Activated naive CD8-positive, alpha-beta T cell treated with anti-CD3 and anti-CD28 coated beads, Interleukin-2, amount 10 ng/mL, durations not matched to agents 7 days and 5 days (primary cell): Measurements from ENCODE around the gene AGPAT1. TPM values are rescaled to one million over a fixed set of nuclear protein-coding genes. Genes with fewer than 3 reads are reported as not detected.
"Not testable (repeated sequence)": the region's sequence is repeated elsewhere in the genome, so short reads cannot be mapped to it uniquely, and the experiment has no call there.

ENCODE experiments used
- ATAC-seq: fragments of 150-1000 bp; cut with Tn5 transposase; one replicate; pipeline ENCODE4 v1.10.0; 2021; ENCODE audit warnings: low read depth, moderate library complexity
- POLR2A ChIA-PET: fragments of 350-600 bp; sonication (Branson Sonifier 250); formaldehyde crosslinking; loops from one replicate; lab custom pipeline; 2021; ENCODE audit warnings: antibody characterized with exemption; lab: Charles Lee
- DNase-seq: peaks from one replicate; pipeline ENCODE4 v3.0.0; 2021
- H3K27ac Mint-ChIP-seq: one replicate; pipeline ENCODE4 v1.8.0; 2022; ENCODE audit warnings: mild to moderate bottlenecking, mixed read lengths
- H3K27me3 Mint-ChIP-seq: one replicate; pipeline ENCODE4 v1.8.0; 2022; ENCODE audit warnings: mild to moderate bottlenecking, moderate library complexity, mixed read lengths
- H3K36me3 Mint-ChIP-seq: one replicate; pipeline ENCODE4 v1.8.0; 2021; ENCODE audit warnings: mild to moderate bottlenecking, mixed read lengths
- H3K4me1 Mint-ChIP-seq: one replicate; pipeline ENCODE4 v1.8.0; 2021; ENCODE audit warnings: mixed read lengths
- H3K4me3 Mint-ChIP-seq: one replicate; pipeline ENCODE4 v1.8.0; 2022; ENCODE audit warnings: mild to moderate bottlenecking, moderate library complexity, mixed read lengths
- H3K9me3 Mint-ChIP-seq: one replicate; pipeline ENCODE4 v1.8.0; 2021; ENCODE audit warnings: mixed read lengths
- total RNA-seq, 2 experiments: library from RNA; stranded (reverse); gene quantifications; one replicate each; pipeline ENCODE4 v1.2.3, GENCODE V29; 2021

Gene AGPAT1
- total RNA-seq, 2 experiments from 2014 or later = 38.1 to 40.8 TPM

GRCh38 chr6:32151181-32151862 is 24.6 kb downstream of the AGPAT1 start:
- Mint-ChIP-seq H3K4me1 (peaks cover 40% of the 10 kb centered on the region), H3K4me3 (peak overlapping the region; percentile 67), H3K36me3 (peaks cover 3% of the 10 kb centered on the region), H3K9me3 (no peaks in the 10 kb centered on the region), H3K27me3 (peaks cover 38% of the 10 kb centered on the region), H3K27ac (peak overlapping the region; percentile 74)
- POLR2A ChIA-PET = no interaction called here
- ATAC-seq = no peak
- DNase-seq = no peak

DNA sequence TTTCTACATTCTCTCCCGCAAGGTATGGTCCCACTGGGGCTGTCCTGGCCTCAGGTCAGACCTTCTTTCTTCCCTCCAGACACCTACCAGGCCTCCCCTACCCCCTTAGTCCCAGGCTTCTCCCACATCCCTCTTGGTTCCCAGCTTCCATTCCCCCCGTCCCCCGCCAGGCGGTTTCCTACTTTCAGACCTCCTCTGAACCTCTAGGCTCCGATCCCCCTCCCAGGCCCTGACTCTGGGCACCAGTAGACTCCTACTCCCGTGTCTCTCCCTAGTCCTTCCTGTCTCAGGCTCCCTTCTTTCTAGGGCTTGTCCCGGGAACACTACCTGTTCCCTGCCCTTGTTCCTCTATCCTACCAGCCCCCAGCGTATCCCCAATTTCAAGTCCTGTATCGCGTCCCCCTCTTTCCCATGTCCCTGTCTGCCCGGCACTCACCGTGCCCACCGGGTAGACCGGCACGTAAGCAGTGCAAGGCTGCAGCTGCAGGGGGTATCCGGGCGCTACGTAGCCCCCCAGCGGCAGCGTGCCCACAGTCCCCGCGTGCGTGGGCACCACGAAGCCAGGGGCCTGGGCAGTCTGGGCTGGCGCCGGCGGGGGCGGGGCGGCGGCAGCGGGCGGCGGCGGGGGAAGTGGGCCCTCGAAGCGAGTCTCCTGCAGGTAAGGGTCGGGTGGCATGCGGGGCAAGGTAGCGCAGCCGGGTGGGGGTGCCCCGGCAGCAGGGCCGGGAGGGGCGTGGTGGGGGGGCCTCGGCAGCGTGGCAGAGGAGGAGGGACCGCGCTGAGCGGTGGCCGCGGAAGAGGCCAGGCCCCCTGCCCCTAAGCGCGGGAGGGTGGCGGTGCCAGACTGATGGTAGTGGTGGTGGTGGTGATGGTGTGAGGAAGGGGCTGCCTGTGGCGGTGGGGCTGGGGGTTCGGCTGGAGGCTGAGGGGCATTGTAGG is 25.7 kb downstream of the AGPAT1 start:
- DNase-seq = no peak
- peaks cover 3% of the 10 kb centered on the region for H3K36me3 Mint-ChIP-seq
- POLR2A ChIA-PET = interaction anchor here (0.5 to 1.3 kb wide), 2 partner anchors 21 to 40 kb away, joined by 3 read pairs; partner anchors contain the start of gene PBX2
- H3K27me3 Mint-ChIP-seq = peaks cover 43% of the 10 kb centered on the region
- no peaks in the 10 kb centered on the region for H3K9me3 Mint-ChIP-seq
- H3K4me1 Mint-ChIP-seq = peaks cover 34% of the 10 kb centered on the region
- ATAC-seq = no peak
- peak overlapping the region; percentile 29 for H3K4me3 Mint-ChIP-seq
- H3K27ac Mint-ChIP-seq = peak overlapping the region; percentile 59

DNA sequence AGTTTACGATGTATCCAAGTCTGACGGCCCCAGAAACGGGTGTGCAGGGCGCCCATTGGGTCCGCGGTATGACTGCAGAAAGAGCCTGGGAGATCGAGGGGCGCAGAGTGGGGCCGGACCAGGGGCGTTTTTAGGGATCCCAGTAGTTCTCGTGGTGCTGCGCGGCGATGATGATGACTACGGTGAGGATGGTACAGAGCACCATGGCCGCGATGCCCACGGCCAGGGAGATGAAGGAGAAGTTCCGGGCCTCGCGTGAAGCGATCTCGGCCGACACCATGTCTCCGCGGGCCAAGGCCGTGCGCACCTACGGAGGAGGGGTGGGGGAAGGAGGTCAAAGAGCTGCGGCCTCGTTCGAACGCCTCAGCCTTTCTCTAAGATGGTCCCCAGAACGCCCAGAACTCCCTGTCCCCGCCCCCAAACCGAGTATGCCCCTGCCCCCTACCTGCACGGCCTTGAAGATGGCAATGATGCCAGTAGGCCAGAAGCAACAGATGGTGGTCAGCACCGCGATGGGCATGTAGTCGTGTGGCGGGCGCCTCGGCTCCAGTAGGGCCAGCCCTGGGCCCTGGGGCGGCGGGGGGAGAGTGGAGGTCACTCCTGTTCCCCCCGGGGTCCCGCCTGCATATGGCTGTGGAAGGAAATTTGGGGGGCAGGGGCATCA is 26.7 kb downstream of the AGPAT1 start:
- DNase-seq (no peak), ATAC-seq (no peak)
- H3K4me1 Mint-ChIP-seq = peaks cover 32% of the 10 kb centered on the region
- peaks cover 2% of the 10 kb centered on the region for H3K36me3 Mint-ChIP-seq
- H3K9me3 Mint-ChIP-seq = no peaks in the 10 kb centered on the region
- H3K4me3 Mint-ChIP-seq = peak overlapping the region; percentile 77
- POLR2A ChIA-PET = interaction anchor here (0.5 to 1.3 kb wide), 2 partner anchors 20 to 41 kb away, joined by 3 read pairs; partner anchors contain the start of gene PBX2
- H3K27ac Mint-ChIP-seq = peak overlapping the region; percentile 67
- peaks cover 43% of the 10 kb centered on the region for H3K27me3 Mint-ChIP-seq

GRCh38 chr6:32148289-32149091 is 27.4 kb downstream of the AGPAT1 start:
- Mint-ChIP-seq H3K4me1 (peaks cover 30% of the 10 kb centered on the region), H3K36me3 (no peaks in the 10 kb centered on the region), H3K4me3 (peak overlapping the region; percentile 77), H3K9me3 (no peaks in the 10 kb centered on the region), H3K27me3 (peaks cover 43% of the 10 kb centered on the region), H3K27ac (peak overlapping the region; percentile 67)
- POLR2A ChIA-PET = interaction anchor here (0.8 to 1.3 kb wide), 2 partner anchors 41 to 47 kb away, joined by 3 read pairs; partner anchors contain the start of gene PBX2
- ATAC-seq (peak; percentile 43), DNase-seq (peak; percentile 78)

- DNase-seq = no peak
- no peak for ATAC-seq
- H3K36me3 Mint-ChIP-seq = no peaks in the 10 kb centered on the region
- H3K4me1 Mint-ChIP-seq = peaks cover 26% of the 10 kb centered on the region
- POLR2A ChIA-PET = no interaction called here
- H3K9me3 Mint-ChIP-seq = no peaks in the 10 kb centered on the region
- H3K27ac Mint-ChIP-seq = no peak overlapping the region
- H3K27me3 Mint-ChIP-seq = peaks cover 43% of the 10 kb centered on the region
- no peak overlapping the region for H3K4me3 Mint-ChIP-seq
Observed at GRCh38 chr6:32147401-32148132, 28.3 kb downstream of the AGPAT1 start.

- POLR2A ChIA-PET = no interaction called here
- Mint-ChIP-seq H3K27ac (no peak overlapping the region), H3K4me1 (peaks cover 22% of the 10 kb centered on the region), H3K36me3 (no peaks in the 10 kb centered on the region), H3K9me3 (no peaks in the 10 kb centered on the region), H3K27me3 (peaks cover 43% of the 10 kb centered on the region), H3K4me3 (no peak overlapping the region)
- DNase-seq (no peak), ATAC-seq (no peak)
Observed at GRCh38 chr6:32146687-32147086, 29.2 kb downstream of the AGPAT1 start.

GRCh38 chr6:32146287-32146686 is 29.6 kb downstream of the AGPAT1 start:
- ATAC-seq = no peak
- Mint-ChIP-seq H3K4me1 (peaks cover 20% of the 10 kb centered on the region), H3K27ac (no peak overlapping the region), H3K27me3 (peaks cover 41% of the 10 kb centered on the region), H3K4me3 (no peak overlapping the region), H3K36me3 (no peaks in the 10 kb centered on the region), H3K9me3 (no peaks in the 10 kb centered on the region)
- POLR2A ChIA-PET = no interaction called here
- no peak for DNase-seq

DNA sequence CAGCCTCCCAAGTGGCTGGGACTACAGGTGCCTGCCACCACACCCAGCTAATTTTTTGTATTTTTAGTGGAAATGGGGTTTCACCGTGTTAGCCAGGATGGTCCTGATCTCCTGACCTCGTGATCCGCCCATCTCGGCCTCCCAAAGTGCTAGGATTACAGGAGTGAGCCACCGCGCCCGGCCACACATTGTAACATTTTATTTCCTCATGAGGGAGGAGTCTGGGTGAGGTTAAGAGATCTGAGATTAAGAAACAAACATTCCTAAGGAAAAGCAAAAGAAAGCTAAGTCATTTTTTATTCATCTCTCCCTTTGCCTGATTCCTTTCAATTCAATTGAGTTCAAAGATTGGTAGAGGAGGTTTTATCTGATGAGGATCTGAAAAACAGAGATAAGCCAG is 31.6 kb downstream of the AGPAT1 start:
- Mint-ChIP-seq H3K27me3 (peaks cover 35% of the 10 kb centered on the region), H3K4me1 (peaks cover 11% of the 10 kb centered on the region)
- H3K4me3 Mint-ChIP-seq, H3K36me3 Mint-ChIP-seq, POLR2A ChIA-PET, DNase-seq, H3K9me3 Mint-ChIP-seq, ATAC-seq, H3K27ac Mint-ChIP-seq: not testable (repeated sequence)

- H3K27me3 Mint-ChIP-seq = peaks cover 5% of the 10 kb centered on the region
- no peak for ATAC-seq
- no peak overlapping the region for H3K27ac Mint-ChIP-seq
- no peak for DNase-seq
- POLR2A ChIA-PET = no interaction called here
- H3K36me3 Mint-ChIP-seq = no peaks in the 10 kb centered on the region
- H3K9me3 Mint-ChIP-seq = no peaks in the 10 kb centered on the region
- no peaks in the 10 kb centered on the region for H3K4me1 Mint-ChIP-seq
- no peak overlapping the region for H3K4me3 Mint-ChIP-seq
Observed at GRCh38 chr6:32140420-32141046, 35.4 kb downstream of the AGPAT1 start.

DNA sequence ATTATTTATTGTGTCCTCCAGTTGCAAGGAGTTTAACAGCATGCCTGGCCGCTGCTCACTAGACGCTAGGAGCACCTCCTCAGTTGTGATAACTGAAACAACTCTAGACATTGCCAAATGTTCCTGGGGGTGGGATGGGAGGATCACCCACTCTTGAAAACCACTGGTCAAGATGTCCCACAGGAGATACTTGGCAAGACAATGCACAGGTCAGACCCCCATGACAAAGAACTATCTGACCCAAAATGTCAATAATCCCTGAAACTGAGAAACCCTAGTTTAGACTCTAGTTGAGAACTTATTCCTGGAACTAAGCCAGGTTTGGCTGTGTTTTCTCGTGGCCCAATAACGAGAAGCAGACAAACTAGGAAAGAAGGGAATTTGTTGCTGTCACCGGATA is 36.3 kb downstream of the AGPAT1 start:
- Mint-ChIP-seq H3K4me3 (no peak overlapping the region), H3K27me3 (peaks cover 8% of the 10 kb centered on the region), H3K36me3 (no peaks in the 10 kb centered on the region), H3K4me1 (no peaks in the 10 kb centered on the region), H3K27ac (no peak overlapping the region), H3K9me3 (no peaks in the 10 kb centered on the region)
- ATAC-seq = no peak
- DNase-seq = no peak
- POLR2A ChIA-PET = no interaction called here

DNA sequence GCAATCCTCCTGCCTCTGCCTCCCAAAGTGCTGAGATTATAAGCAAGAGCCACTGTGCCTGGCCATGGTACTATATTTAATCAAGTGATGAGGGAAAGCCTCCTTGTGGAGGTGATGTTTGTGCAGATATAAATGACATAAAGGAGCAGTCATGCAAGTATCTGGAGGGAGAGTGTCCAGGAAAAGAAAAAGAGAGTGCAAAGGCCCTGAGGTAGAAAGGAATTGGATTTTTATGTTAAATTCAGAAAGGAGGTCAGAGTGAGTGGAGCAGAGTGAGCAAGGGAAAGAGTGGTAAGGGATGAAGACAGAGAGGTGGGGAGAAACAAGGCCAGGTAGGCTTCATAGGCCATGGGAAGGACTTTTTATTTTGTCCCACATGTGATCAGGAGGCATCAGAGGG is 38.4 kb downstream of the AGPAT1 start:
- H3K4me1 Mint-ChIP-seq = no peaks in the 10 kb centered on the region
- POLR2A ChIA-PET = no interaction called here
- no peak overlapping the region for H3K4me3 Mint-ChIP-seq
- no peaks in the 10 kb centered on the region for H3K9me3 Mint-ChIP-seq
- DNase-seq (no peak), ATAC-seq (no peak)
- no peaks in the 10 kb centered on the region for H3K36me3 Mint-ChIP-seq
- peaks cover 10% of the 10 kb centered on the region for H3K27me3 Mint-ChIP-seq
- no peak overlapping the region for H3K27ac Mint-ChIP-seq

GRCh38 chr6:32133786-32134185 is 42.1 kb downstream of the AGPAT1 start:
- POLR2A ChIA-PET = no interaction called here
- ATAC-seq (no peak), DNase-seq (no peak)
- Mint-ChIP-seq H3K9me3 (no peaks in the 10 kb centered on the region), H3K27ac (no peak overlapping the region), H3K4me3 (no peak overlapping the region), H3K36me3 (no peaks in the 10 kb centered on the region), H3K4me1 (peaks cover 11% of the 10 kb centered on the region), H3K27me3 (peaks cover 7% of the 10 kb centered on the region)
